ENCODE data around the gene DDX24. TPM values are rescaled to one million over a fixed set of nuclear protein-coding genes. Genes with fewer than 3 reads are reported as not detected.

DDX24 gene
- total and polyA plus RNA-seq, 8 donors: 39.1 to 236 (median 69.9) TPM

DNA sequence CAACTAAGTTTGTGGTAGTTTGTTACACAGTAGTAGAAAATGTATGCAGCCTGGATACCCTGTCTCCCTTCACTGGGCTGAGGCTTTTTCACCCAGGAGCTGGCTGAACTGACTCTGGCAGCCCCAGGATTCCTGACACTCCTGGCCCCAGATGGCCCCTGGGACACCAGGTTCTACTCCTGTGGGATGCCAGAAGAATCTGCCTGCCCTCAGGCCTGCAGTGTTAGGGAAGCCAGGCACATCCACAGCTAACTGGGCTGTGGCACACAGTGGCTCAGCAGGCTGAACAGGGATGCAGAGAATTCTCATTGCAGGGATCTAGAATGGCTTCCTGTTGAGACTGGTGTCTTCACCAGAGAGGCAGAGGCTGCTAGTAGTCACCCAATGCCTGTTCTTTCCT lies 38.1 kb upstream of the DDX24 start:
- DNase-seq: peak in 1 of 2 donors; percentile 1

DNA sequence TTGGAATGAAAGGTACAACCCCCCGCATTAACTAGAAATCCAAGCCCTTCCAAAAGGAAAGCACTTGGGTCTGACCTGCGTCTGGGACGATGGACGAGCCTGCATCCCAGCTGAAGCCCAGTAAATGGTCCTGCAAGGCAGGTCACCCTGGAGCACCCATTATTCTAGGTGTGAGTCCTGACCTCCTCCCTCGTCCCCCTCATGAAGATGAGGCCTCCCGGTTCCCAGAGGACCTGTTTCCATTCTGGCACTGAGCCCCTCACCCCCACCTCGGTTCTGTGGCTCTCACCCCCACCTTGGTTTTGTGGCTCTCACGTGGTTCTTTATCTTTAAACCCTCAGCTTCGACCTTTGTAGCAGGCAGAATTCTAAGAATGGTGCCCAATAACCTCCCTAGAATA lies 36.9 kb upstream of the DDX24 start:
- TF ChIP-seq EP300 (IDR thresholded peaks at IDR 0.05) (no peak), POLR2AphosphoS5 (IDR thresholded peaks at IDR 0.05) (no peak), POLR2A (IDR thresholded peaks at IDR 0.05) (no peak)
- TF ChIP-seq, protein P1, sequence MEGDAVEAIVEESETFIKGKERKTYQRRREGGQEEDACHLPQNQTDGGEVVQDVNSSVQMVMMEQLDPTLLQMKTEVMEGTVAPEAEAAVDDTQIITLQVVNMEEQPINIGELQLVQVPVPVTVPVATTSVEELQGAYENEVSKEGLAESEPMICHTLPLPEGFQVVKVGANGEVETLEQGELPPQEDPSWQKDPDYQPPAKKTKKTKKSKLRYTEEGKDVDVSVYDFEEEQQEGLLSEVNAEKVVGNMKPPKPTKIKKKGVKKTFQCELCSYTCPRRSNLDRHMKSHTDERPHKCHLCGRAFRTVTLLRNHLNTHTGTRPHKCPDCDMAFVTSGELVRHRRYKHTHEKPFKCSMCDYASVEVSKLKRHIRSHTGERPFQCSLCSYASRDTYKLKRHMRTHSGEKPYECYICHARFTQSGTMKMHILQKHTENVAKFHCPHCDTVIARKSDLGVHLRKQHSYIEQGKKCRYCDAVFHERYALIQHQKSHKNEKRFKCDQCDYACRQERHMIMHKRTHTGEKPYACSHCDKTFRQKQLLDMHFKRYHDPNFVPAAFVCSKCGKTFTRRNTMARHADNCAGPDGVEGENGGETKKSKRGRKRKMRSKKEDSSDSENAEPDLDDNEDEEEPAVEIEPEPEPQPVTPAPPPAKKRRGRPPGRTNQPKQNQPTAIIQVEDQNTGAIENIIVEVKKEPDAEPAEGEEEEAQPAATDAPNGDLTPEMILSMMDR (IDR thresholded peaks at IDR 0.05): no peak
- no peaks in the 10 kb centered on the region for H3K36me3 ChIP-seq
- H3K4me1 ChIP-seq: peaks cover 12 to 28% (median 25%) of the 10 kb centered on the region in 4 donors
- H3K9me3 ChIP-seq: peaks cover 0 to 20% (median 15%) of the 10 kb centered on the region in 4 donors
- H3K27me3 ChIP-seq: no peaks in the 10 kb centered on the region
- peak in 1 of 2 donors; percentile 14 for DNase-seq
- intact Hi-C loops (cut with DNase I; ENCODE audit: low total_unique reads): no loop called here
- no peak overlapping the region for H3K27ac ChIP-seq
- WGBS, 5 donors: 61 to 75% (median 72%) methylated on average over 9 of the region's 9 CpGs
- H3K4me3 ChIP-seq: no peak overlapping the region

More for the DNA sequence above, 38.1 kb upstream of the DDX24 start:
- Histone ChIP-seq H3K4me1 (peaks cover 9 to 16% (median 14%) of the 10 kb centered on the region in 4 donors), H3K4me3 (no peak overlapping the region), H3K9me3 (peaks cover 0 to 20% (median 15%) of the 10 kb centered on the region in 4 donors), H3K27ac (no peak overlapping the region), H3K27me3 (no peaks in the 10 kb centered on the region), H3K36me3 (no peaks in the 10 kb centered on the region)
- TF ChIP-seq POLR2A (IDR thresholded peaks at IDR 0.05) (no peak), EP300 (IDR thresholded peaks at IDR 0.05) (no peak), POLR2AphosphoS5 (IDR thresholded peaks at IDR 0.05) (no peak)
- TF ChIP-seq, protein P1 (IDR thresholded peaks at IDR 0.05): no peak
- intact Hi-C loops (cut with DNase I; ENCODE audit: low total_unique reads): no loop called here

DNA sequence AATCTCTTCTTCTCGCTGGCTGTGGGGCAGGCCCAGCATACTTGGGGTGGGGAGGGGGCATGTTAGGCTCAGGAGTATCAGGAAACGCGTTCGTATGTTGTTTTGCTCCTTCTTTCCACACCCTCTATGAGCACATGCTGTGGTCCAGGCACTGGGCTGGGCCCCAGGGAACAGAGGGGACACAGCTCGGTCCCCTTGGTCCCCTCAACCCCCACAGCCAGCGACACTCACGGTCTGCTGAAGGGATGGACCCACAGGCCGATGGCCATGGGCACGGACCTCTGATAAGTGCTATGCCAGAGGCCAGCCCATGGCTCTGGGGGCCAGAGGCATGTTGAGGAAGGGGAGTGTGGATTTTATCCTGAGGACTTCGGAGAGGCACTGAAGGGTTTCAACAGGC lies 35.7 kb upstream of the DDX24 start:
- Histone ChIP-seq H3K27me3 (no peaks in the 10 kb centered on the region), H3K36me3 (no peaks in the 10 kb centered on the region), H3K27ac (no peak overlapping the region), H3K9me3 (peaks cover 0 to 20% (median 15%) of the 10 kb centered on the region in 4 donors), H3K4me1 (peaks cover 14 to 31% (median 28%) of the 10 kb centered on the region in 4 donors), H3K4me3 (no peak overlapping the region)
- DNase-seq: peak in 1 of 2 donors; percentile 16
- intact Hi-C loops (cut with DNase I; ENCODE audit: low total_unique reads): no loop called here
- WGBS, 5 donors: 82 to 89% (median 84%) methylated on average over 6 to 10 of the region's 10 CpGs
- TF ChIP-seq, protein P1 (IDR thresholded peaks at IDR 0.05): no peak
- TF ChIP-seq POLR2A (IDR thresholded peaks at IDR 0.05): no peak
- no peak for TF ChIP-seq POLR2AphosphoS5 (IDR thresholded peaks at IDR 0.05)
- TF ChIP-seq EP300 (IDR thresholded peaks at IDR 0.05): no peak

DNA sequence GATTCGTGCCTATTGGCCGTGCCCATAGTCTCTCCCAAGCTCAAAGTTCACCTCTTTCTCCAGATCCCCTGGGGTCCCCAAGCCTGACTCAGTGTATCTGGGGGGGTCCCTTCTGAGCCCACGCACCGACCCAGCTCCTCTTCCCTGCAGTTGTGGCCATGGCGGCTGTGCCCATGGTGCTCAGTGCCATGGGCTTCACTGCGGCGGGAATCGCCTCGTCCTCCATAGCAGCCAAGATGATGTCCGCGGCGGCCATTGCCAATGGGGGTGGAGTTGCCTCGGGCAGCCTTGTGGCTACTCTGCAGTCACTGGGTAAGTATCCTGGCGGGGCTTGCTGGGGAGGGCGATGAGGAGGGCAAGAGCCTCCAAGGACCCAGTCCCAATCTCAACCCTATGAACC lies 34.6 kb upstream of the DDX24 start:
- intact Hi-C loops (cut with DNase I; ENCODE audit: low total_unique reads): no loop called here
- Histone ChIP-seq H3K4me3 (no peak overlapping the region), H3K27me3 (no peaks in the 10 kb centered on the region), H3K27ac (peak overlapping the region in 3 of 5 donors; percentile 61 to 93 (median 84)), H3K9me3 (peaks cover 0 to 18% (median 15%) of the 10 kb centered on the region in 4 donors), H3K4me1 (peaks cover 14 to 32% (median 29%) of the 10 kb centered on the region in 4 donors), H3K36me3 (no peaks in the 10 kb centered on the region)
- WGBS, 5 donors: 85 to 95% (median 91%) methylated on average over 15 of the region's 15 CpGs
- DNase-seq: peak in 1 of 2 donors; percentile 23
- TF ChIP-seq POLR2AphosphoS5 (IDR thresholded peaks at IDR 0.05) (no peak), POLR2A (IDR thresholded peaks at IDR 0.05) (no peak), EP300 (IDR thresholded peaks at IDR 0.05) (no peak)
- TF ChIP-seq, protein P1 (IDR thresholded peaks at IDR 0.05): no peak
